HEK293 (cell line): ENCODE results near the gene RHBDF2.

Experiments used
- CTCF ChIA-PET: fragments of 350-600 bp; formaldehyde crosslinking; extraction: SDS; loops from one replicate; lab custom pipeline; 2021; ENCODE audit warnings: antibody characterized with exemption; lab: Yijun Ruan, JAX
- POLR2A ChIA-PET: fragments of 300-600 bp; formaldehyde crosslinking; extraction: SDS; loops from one replicate; lab custom pipeline; 2020; ENCODE audit warnings: antibody characterized with exemption, inconsistent platforms; lab: Yijun Ruan, JAX
- H3K27ac ChIP-seq: fragments of 200-500 bp; sonication (Bioruptor generic); 2 replicates; pipeline ENCODE4 v1.5.1; 2014; ENCODE audit warnings: low read depth, low read length, control low read depth, inconsistent platforms; ENCODE audit errors: extremely low read depth
- H3K36me3 ChIP-seq, 2 experiments: fragments of 200-500 bp in 1 of 2; sonication (Bioruptor generic) in 1 of 2; 1 replicate in 1 of 2; 2 replicates in 1 of 2; pipeline ENCODE4 v1.5.1; 2014 to 2017; ENCODE audit warnings: inconsistent platforms in 2 of 2, low read length in 2 of 2; ENCODE audit not compliant: control insufficient read depth in 2 of 2, insufficient read depth in 1 of 2
- H3K4me1 ChIP-seq: fragments of 200-500 bp; sonication (Bioruptor generic); 2 replicates; pipeline ENCODE4 v1.5.1; 2014; ENCODE audit warnings: mild to moderate bottlenecking, low read length, inconsistent platforms; ENCODE audit not compliant: control insufficient read depth, insufficient read depth
- H3K4me3 ChIP-seq: 2 replicates; pipeline ENCODE4 v1.5.1; 2011; ENCODE audit warnings: low read depth, mild to moderate bottlenecking, control low read depth, low read length, moderate library complexity
- H3K9me3 ChIP-seq: fragments of 200-500 bp; sonication (Bioruptor generic); 2 replicates; pipeline ENCODE4 v1.5.1; 2014; ENCODE audit warnings: low read depth, low read length, inconsistent platforms; ENCODE audit not compliant: control insufficient read depth, insufficient read depth
- HOXD13 ChIP-seq: sonication (generic); formaldehyde crosslinking; IDR thresholded peaks from 2 replicates; pipeline ENCODE4 v1.8.0; 2022; ENCODE audit warnings: missing genetic modification reagents, borderline replicate concordance
- MYNN ChIP-seq: fragments of 450-650 bp; formaldehyde crosslinking; IDR thresholded peaks from 2 replicates; pipeline ENCODE4 v1.5.1; 2016; ENCODE audit warnings: missing biosample characterization, missing genetic modification characterization, borderline replicate concordance
- OVOL3 ChIP-seq: fragments of 450-650 bp; formaldehyde crosslinking; IDR thresholded peaks from 2 replicates; pipeline ENCODE4 v1.5.1; 2016; ENCODE audit warnings: missing biosample characterization, missing genetic modification characterization
- ZBTB49 ChIP-seq: fragments of 450-650 bp; formaldehyde crosslinking; IDR thresholded peaks from 2 replicates; pipeline ENCODE4 v1.5.1; 2016; ENCODE audit warnings: missing biosample characterization, missing genetic modification characterization, low read depth
- ZIC2 ChIP-seq: fragments of 450-650 bp; formaldehyde crosslinking; IDR thresholded peaks from 2 replicates; pipeline ENCODE4 v1.5.1; 2016; ENCODE audit warnings: missing biosample characterization, missing genetic modification characterization
- ZNF302 ChIP-seq: fragments of 450-650 bp; formaldehyde crosslinking; IDR thresholded peaks from 2 replicates; pipeline ENCODE4 v1.5.1; 2016; ENCODE audit warnings: missing biosample characterization, missing genetic modification characterization, low read depth
- ZNF341 ChIP-seq: fragments of 450-650 bp; formaldehyde crosslinking; IDR thresholded peaks from 2 replicates; pipeline ENCODE4; 2016; ENCODE audit warnings: low read depth, missing biosample characterization, missing genetic modification characterization
- ZNF514 ChIP-seq: fragments of 450-650 bp; formaldehyde crosslinking; IDR thresholded peaks from 2 replicates; pipeline ENCODE4 v1.5.1; 2016; ENCODE audit warnings: missing biosample characterization, missing genetic modification characterization
- ZNF626 ChIP-seq: fragments of 450-650 bp; sonication (Bioruptor Pico); formaldehyde crosslinking; IDR thresholded peaks from 2 replicates; pipeline ENCODE4 v1.5.1; 2018; ENCODE audit warnings: missing biosample characterization, missing genetic modification characterization, inconsistent platforms
- ZNF660 ChIP-seq: fragments of 450-650 bp; IDR thresholded peaks from 2 replicates; pipeline ENCODE4 v1.5.1; 2018; ENCODE audit warnings: missing biosample characterization, mild to moderate bottlenecking, missing genetic modification characterization
- ZNF677 ChIP-seq: fragments of 450-650 bp; IDR thresholded peaks from 2 replicates; pipeline ENCODE4 v1.5.0; 2018; ENCODE audit warnings: missing biosample characterization, mild to moderate bottlenecking, missing genetic modification characterization, moderate library complexity
- ZNF707 ChIP-seq: fragments of 450-650 bp; formaldehyde crosslinking; IDR thresholded peaks from 2 replicates; pipeline ENCODE4 v1.5.1; 2016; ENCODE audit warnings: missing biosample characterization, missing genetic modification characterization
- ZNF768 ChIP-seq: fragments of 450-650 bp; formaldehyde crosslinking; IDR thresholded peaks from 2 replicates; pipeline ENCODE4 v1.5.1; 2018; ENCODE audit warnings: missing biosample characterization, mild to moderate bottlenecking, missing genetic modification characterization

Gene RHBDF2

GRCh38 chr17:76427501-76428231, 73.6 kb downstream of the RHBDF2 start:
- no peaks in the 10 kb centered on the region for H3K9me3 ChIP-seq
- no peak overlapping the region for H3K4me3 ChIP-seq
- no peaks in the 10 kb centered on the region for H3K4me1 ChIP-seq
- ChIA-PET CTCF (interaction anchor here (0.5 to 1.1 kb wide), 6 partner anchors 10 to 95 kb away, joined by 3 to 4 read pairs (median 3); no protein-coding TSS in a partner anchor), POLR2A (no interaction called here)
- H3K36me3 ChIP-seq: peaks cover 0 to 3% of the 10 kb centered on the region in 2 experiments; a peak in 1 of 3 replicates
- H3K27ac ChIP-seq: no peak overlapping the region
- no peak for TF ChIP-seq MYNN (tag by site-specific recombination)

DNA sequence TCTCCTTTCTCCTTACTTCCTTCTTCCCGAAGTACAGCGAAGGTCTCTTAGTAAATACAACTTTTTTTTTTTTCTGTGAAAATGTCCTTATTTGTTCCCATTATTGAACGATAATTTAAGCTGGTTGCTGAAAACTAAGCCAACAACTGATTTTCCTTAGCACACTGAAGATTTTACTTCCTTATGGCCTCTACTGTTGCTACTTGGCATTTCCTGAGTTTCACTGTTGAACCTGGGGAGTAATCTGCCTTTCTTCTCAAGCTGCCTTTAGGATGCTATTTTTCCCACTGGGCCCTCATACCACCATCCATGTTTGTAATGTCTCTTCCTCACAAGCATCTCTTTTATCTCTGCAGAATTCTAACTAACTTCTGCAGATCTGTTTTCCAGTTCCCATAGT, 74.4 kb downstream of the RHBDF2 start:
- peaks cover 0 to 11% of the 10 kb centered on the region in 2 experiments; a peak in 1 of 3 replicates for H3K36me3 ChIP-seq
- no peaks in the 10 kb centered on the region for H3K4me1 ChIP-seq
- ChIA-PET CTCF (interaction anchor here (0.5 to 1.1 kb wide), 6 partner anchors 12 to 96 kb away, joined by 3 to 4 read pairs (median 4); partner anchors contain the start of gene AANAT), POLR2A (no interaction called here)
- no peak overlapping the region for H3K4me3 ChIP-seq
- H3K9me3 ChIP-seq: no peaks in the 10 kb centered on the region
- TF ChIP-seq ZNF514 (no peak), ZNF707 (no peak), ZNF677 (tag by site-specific recombination) (no peak), ZBTB49 (tag by site-specific recombination) (no peak), ZNF768 (no peak)
- no peak overlapping the region for H3K27ac ChIP-seq

GRCh38 chr17:76422860-76423259, 78.4 kb downstream of the RHBDF2 start:
- POLR2A ChIA-PET: no interaction called here

DNA sequence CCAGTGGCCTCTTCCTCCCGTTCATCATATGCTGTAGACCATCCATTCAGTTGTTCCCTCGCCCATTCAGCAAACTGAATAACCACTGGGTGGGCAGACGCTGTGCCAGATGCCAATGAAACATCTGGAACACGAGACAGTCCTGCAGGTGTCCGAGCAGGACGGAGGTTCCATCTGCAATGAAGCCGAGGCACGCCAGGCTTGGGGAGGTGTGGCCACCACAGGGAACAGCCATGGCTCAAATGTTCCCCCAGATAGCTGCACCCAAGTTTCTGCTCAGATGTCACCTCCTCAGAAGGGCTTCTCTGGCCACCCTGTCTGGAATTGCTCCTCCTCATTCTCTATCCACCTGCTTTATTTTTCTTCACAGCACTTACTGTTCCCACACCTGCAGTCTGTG, 78.8 kb downstream of the RHBDF2 start:
- ChIA-PET POLR2A (no interaction called here), CTCF (interaction anchor here (0.6 to 1.1 kb wide), 2 partner anchors 14 to 52 kb away, joined by 3 to 4 read pairs; no protein-coding TSS in a partner anchor)
- peaks cover 6% of the 10 kb centered on the region for H3K4me1 ChIP-seq
- H3K36me3 ChIP-seq: peaks cover 0 to 19% of the 10 kb centered on the region in 2 experiments; a peak in 1 of 3 replicates
- TF ChIP-seq ZNF626 (tag by site-specific recombination) (no peak), ZNF660 (tag by site-specific recombination) (no peak), ZNF341 (tag by site-specific recombination) (peak; percentile 79), ZNF302 (no peak)
- H3K27ac ChIP-seq: no peak overlapping the region
- no peaks in the 10 kb centered on the region for H3K9me3 ChIP-seq
- H3K4me3 ChIP-seq: no peak overlapping the region

More at GRCh38 chr17:76422860-76423259, 78.4 kb downstream of the RHBDF2 start:
- peaks cover 0 to 14% of the 10 kb centered on the region in 2 experiments; a peak in 1 of 3 replicates for H3K36me3 ChIP-seq
- no peaks in the 10 kb centered on the region for H3K9me3 ChIP-seq
- H3K4me3 ChIP-seq: no peak overlapping the region
- no peak overlapping the region; the same call in 1 of the 2 replicates for H3K27ac ChIP-seq
- CTCF ChIA-PET: interaction anchor here (0.6 to 1.1 kb wide), 4 partner anchors 14 to 144 kb away, joined by 3 to 4 read pairs (median 4); no protein-coding TSS in a partner anchor
- H3K4me1 ChIP-seq: peaks cover 2% of the 10 kb centered on the region; the same call in 1 of the 2 replicates
- TF ChIP-seq OVOL3 (tag by site-specific recombination): no peak
- TF ChIP-seq ZIC2: peak; percentile 72
- no peak for TF ChIP-seq HOXD13 (CRISPR knock-in tag)
